HG03139 (cell line): ENCODE measurements around the gene ELAC2.

Experiments used
- ATAC-seq: cut with Tn5 transposase; IDR thresholded peaks from one replicate; pipeline ENCODE4 v1.9.1; 2021; ENCODE audit not compliant: unreplicated experiment

Gene ELAC2

DNA sequence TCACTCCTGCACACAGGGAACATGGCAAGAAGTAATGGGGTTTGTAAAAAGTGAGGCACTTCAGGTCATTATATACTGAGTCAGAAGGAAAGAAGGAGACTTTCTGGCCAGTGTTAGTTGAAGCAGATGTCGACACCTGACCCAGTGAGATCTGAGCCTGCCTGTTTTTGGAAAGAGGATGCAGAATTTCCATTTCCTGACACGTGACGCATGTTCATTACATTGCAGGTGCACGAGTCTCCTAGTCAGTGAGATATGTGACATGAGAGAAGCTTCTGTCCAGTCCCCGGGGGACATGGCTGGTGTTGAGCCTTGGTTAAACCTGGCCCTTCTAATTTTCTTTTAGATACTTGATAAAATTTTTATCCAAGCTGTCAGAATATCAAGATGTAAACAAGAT, 62.3 kb downstream of the ELAC2 start:
- ATAC-seq, result no peak

DNA sequence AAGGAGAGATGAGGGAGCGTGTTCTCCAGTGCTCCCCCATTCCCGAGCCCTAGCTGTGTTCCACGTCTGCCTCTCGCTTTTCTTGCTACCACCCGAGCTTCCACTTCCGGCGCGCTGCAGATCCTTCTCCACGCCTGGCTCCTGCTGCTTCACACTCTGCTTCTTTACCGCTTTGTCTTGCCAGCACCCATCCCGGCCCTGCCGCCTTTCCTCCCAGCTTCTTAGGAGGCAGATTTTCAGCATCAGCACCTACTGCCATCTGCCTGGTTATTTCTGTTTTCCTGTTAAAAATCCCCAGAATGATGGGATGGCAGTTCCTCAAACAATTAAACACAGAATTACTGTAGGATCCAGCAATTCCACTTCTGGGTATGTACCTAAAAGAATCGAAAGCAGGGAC, 64.7 kb downstream of the ELAC2 start:
- ATAC-seq, result no peak

DNA sequence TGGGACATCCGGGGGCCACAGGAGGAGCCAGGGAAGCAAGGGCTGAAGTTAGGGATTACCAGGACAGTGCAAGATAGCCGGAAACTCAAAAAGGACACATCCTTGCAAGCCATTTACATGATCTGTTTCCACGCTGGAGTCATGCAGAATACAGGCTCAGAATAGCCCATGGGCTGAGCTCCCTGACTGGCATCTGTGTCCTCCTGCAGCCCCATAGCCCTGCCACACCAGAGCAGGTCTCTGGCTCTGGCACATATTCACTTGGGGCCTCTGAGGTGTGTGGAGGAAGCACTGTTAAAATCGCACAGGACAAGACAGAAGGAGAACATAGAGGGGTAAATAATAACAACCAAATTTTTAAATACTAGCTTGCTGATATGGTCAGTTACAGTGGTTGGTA, 65.8 kb downstream of the ELAC2 start:
- no peak for ATAC-seq

DNA sequence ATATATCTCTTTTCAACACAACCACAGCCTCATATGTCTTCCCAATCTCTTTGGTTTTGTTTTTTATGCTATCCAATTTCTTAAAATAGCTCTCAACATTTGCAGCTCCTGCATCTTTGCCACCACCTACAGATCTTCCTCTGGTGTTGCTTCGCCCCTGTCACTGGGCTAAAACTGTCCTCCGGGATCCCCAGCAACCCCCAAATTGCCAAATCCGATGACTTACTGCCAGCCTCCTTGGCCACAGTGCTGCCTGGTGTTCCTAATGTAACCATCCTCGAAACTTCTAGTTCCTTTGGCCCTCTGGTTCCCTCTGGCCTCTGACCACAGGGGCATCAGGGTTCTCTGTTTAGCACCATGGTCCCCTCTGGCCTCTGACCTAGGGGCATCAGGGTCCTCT, 70.8 kb downstream of the ELAC2 start:
- ATAC-seq, result no peak
